ENCODE results near the gene HTRA3. TPM values are rescaled to one million over a fixed set of nuclear protein-coding genes. Genes with fewer than 3 reads are reported as not detected.

Gene HTRA3
- total RNA-seq, 1 donor from 2014 or later: 3.5 TPM

DNA sequence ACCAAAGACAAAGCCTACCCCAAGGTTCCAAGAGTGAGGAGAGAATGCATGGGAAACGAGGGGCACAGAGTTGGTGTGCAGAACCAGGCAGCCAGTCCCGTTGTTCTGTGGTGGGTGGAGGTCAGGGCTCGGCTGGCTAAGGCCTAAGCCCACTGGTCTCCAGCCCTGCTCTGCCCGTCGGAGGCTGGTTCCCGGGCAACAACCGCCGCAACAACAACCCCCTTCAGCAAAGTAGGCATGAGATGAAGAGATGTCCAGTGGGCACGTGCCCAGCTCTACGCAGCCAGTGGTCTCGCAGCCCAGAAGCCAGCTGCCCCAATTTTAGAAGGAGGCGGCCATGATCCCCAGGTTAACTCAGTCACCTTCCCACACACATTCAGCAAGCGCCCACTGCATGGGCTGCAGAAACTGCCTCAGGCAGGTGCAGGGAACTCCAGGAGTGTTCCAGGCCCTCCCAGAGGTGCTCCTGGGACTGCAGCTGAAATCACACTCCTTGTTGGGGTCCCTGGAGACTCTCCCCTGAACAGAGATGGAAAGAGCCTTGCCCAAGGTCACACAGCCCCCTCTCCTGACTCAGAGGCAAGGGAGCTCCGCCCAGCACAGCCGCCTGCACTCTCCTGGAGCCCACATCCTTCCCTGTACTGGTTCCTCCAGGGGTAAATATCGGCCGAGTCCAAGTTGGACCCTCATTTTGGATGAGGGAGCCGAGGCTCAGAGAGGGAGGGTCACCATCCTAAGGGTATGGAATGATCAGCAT, 25.4 kb upstream of the HTRA3 start:
- peaks cover 4% of the 10 kb centered on the region for H3K4me1 Mint-ChIP-seq (ENCODE audit: low read depth)
- H3K9me3 Mint-ChIP-seq (ENCODE audit: low read depth): no peaks in the 10 kb centered on the region
- TF ChIP-seq, protein P1, sequence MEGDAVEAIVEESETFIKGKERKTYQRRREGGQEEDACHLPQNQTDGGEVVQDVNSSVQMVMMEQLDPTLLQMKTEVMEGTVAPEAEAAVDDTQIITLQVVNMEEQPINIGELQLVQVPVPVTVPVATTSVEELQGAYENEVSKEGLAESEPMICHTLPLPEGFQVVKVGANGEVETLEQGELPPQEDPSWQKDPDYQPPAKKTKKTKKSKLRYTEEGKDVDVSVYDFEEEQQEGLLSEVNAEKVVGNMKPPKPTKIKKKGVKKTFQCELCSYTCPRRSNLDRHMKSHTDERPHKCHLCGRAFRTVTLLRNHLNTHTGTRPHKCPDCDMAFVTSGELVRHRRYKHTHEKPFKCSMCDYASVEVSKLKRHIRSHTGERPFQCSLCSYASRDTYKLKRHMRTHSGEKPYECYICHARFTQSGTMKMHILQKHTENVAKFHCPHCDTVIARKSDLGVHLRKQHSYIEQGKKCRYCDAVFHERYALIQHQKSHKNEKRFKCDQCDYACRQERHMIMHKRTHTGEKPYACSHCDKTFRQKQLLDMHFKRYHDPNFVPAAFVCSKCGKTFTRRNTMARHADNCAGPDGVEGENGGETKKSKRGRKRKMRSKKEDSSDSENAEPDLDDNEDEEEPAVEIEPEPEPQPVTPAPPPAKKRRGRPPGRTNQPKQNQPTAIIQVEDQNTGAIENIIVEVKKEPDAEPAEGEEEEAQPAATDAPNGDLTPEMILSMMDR (IDR thresholded peaks at IDR 0.05): no peak
- peaks cover 2% of the 10 kb centered on the region for H3K27me3 Mint-ChIP-seq (ENCODE audit: low read depth)
- no peak for DNase-seq (ENCODE audit: low spot score)
- H3K36me3 Mint-ChIP-seq (ENCODE audit: low read depth): no peaks in the 10 kb centered on the region
- H3K4me3 Mint-ChIP-seq (ENCODE audit: unreplicated experiment): no peak overlapping the region
- no peak overlapping the region for H3K27ac Mint-ChIP-seq (ENCODE audit: unreplicated experiment)

DNA sequence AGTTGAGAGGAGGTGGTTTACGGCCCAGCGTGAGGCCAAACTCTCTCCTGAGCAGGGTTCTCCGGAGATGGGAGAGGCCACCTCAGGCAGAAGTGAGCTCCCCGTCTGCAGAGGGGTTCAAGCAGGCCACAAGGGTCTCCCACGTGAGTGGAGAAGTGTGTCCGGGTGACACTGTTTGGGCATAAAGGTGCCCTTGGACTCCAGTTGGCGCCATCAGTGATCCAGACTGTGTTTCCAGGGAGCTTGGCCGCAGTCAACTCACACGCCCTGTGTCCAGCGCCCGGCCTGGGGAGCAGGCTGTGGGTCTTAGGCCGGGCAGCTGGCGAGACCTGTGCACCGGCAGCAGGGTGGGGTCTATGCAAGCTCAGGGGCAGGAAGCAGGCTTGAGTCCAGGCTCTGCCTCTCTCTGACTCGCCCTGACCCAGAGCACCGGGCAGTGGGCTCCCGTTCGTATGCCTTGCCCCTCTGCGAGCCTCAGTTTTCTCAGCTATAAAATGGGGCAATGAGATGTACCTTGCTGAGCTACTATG, 24.6 kb upstream of the HTRA3 start:
- Mint-ChIP-seq H3K27ac (ENCODE audit: unreplicated experiment) (no peak overlapping the region), H3K4me3 (ENCODE audit: unreplicated experiment) (no peak overlapping the region), H3K36me3 (ENCODE audit: low read depth) (no peaks in the 10 kb centered on the region), H3K4me1 (ENCODE audit: low read depth) (peaks cover 4% of the 10 kb centered on the region), H3K27me3 (ENCODE audit: low read depth) (peaks cover 4% of the 10 kb centered on the region), H3K9me3 (ENCODE audit: low read depth) (no peaks in the 10 kb centered on the region)
- TF ChIP-seq, protein P1 (IDR thresholded peaks at IDR 0.05): no peak
- DNase-seq (ENCODE audit: low spot score): no peak

GRCh38 chr4:8245884-8246833, 23.4 kb upstream of the HTRA3 start:
- H3K27ac Mint-ChIP-seq (ENCODE audit: unreplicated experiment): no peak overlapping the region
- DNase-seq (ENCODE audit: low spot score): no peak
- TF ChIP-seq, protein P1 (IDR thresholded peaks at IDR 0.05): no peak
- H3K4me3 Mint-ChIP-seq (ENCODE audit: unreplicated experiment): no peak overlapping the region
- H3K27me3 Mint-ChIP-seq (ENCODE audit: low read depth): peaks cover 4% of the 10 kb centered on the region
- H3K9me3 Mint-ChIP-seq (ENCODE audit: low read depth): no peaks in the 10 kb centered on the region
- H3K36me3 Mint-ChIP-seq (ENCODE audit: low read depth): no peaks in the 10 kb centered on the region
- peaks cover 4% of the 10 kb centered on the region for H3K4me1 Mint-ChIP-seq (ENCODE audit: low read depth)

GRCh38 chr4:8247047-8247930, 22.3 kb upstream of the HTRA3 start:
- peaks cover 6% of the 10 kb centered on the region for H3K27me3 Mint-ChIP-seq (ENCODE audit: low read depth)
- DNase-seq (ENCODE audit: low spot score): no peak

More at GRCh38 chr4:8247047-8247930, 22.3 kb upstream of the HTRA3 start:
- Mint-ChIP-seq H3K36me3 (ENCODE audit: low read depth) (no peaks in the 10 kb centered on the region), H3K4me3 (ENCODE audit: unreplicated experiment) (no peak overlapping the region), H3K27ac (ENCODE audit: unreplicated experiment) (no peak overlapping the region), H3K4me1 (ENCODE audit: low read depth) (peaks cover 3% of the 10 kb centered on the region), H3K9me3 (ENCODE audit: low read depth) (no peaks in the 10 kb centered on the region)
- TF ChIP-seq, protein P1 (IDR thresholded peaks at IDR 0.05): no peak

Data from chondrocyte (in vitro differentiated cells).